PFSK-1 (cell line): ENCODE data around the gene IQCM.

Source experiments
- FOXP2 ChIP-seq: optimal IDR thresholded peaks from 2 replicates; pipeline ENCODE3; 2011; ENCODE audit warnings: borderline replicate concordance, control low read depth, inconsistent platforms; ENCODE audit not compliant: insufficient read depth; ENCODE audit errors: extremely low read length, extremely low read depth
- POLR2AphosphoS5 ChIP-seq: IDR thresholded peaks from 2 replicates; pipeline ENCODE4 v1.6.1; 2012; ENCODE audit warnings: low read depth, mild to moderate bottlenecking, control low read depth, low read length, moderate library complexity
- REST ChIP-seq, 2 experiments: IDR thresholded peaks; 2 replicates each; pipeline versions ENCODE4 v1.6.1 to v1.8.0; 2011 to 2012; ENCODE audit warnings: low read depth in 2 of 2, low read length in 2 of 2, control low read depth in 1 of 2, inconsistent platforms in 1 of 2, mild to moderate bottlenecking in 1 of 2, moderate library complexity in 1 of 2; ENCODE audit not compliant: insufficient read depth in 1 of 2
- SIN3A ChIP-seq: IDR thresholded peaks from 2 replicates; pipeline ENCODE4 v1.6.1; 2012; ENCODE audit warnings: mild to moderate bottlenecking, low read length, moderate library complexity, borderline replicate concordance; ENCODE audit not compliant: insufficient read depth
- TAF1 ChIP-seq: IDR thresholded peaks from 2 replicates; pipeline ENCODE4 v1.6.1; 2012; ENCODE audit warnings: low read length, control low read depth, borderline replicate concordance; ENCODE audit not compliant: insufficient read depth

The IQCM gene

GRCh38 chr4:149604827-149605226, 210.8 kb downstream of the IQCM start:
- TF ChIP-seq TAF1: no peak
- TF ChIP-seq SIN3A: no peak
- no peak for TF ChIP-seq REST (IDR thresholded peaks at IDR 0.05; ENCODE audit: insufficient read depth in 1 of 2, low read depth in 2 of 2, low read length in 2 of 2)
- no peak for TF ChIP-seq POLR2AphosphoS5
- TF ChIP-seq FOXP2: no peak

GRCh38 chr4:149595500-149595899, 220.1 kb downstream of the IQCM start:
- TF ChIP-seq SIN3A: no peak
- no peak for TF ChIP-seq REST (IDR thresholded peaks at IDR 0.05; ENCODE audit: insufficient read depth in 1 of 2, low read depth in 2 of 2, low read length in 2 of 2)
- no peak for TF ChIP-seq FOXP2
- TF ChIP-seq POLR2AphosphoS5: no peak
- no peak for TF ChIP-seq TAF1

GRCh38 chr4:149589826-149590225, 225.8 kb downstream of the IQCM start:
- TF ChIP-seq POLR2AphosphoS5 (no peak), REST (IDR thresholded peaks at IDR 0.05; ENCODE audit: insufficient read depth in 1 of 2, low read depth in 2 of 2, low read length in 2 of 2) (no peak), SIN3A (no peak), FOXP2 (no peak)

- TF ChIP-seq FOXP2: no peak
- no peak for TF ChIP-seq POLR2AphosphoS5
- TF ChIP-seq SIN3A: no peak
- no peak for TF ChIP-seq REST (IDR thresholded peaks at IDR 0.05; ENCODE audit: insufficient read depth in 1 of 2, low read depth in 2 of 2, low read length in 2 of 2)
- no peak for TF ChIP-seq TAF1
These were observed 230.9 kb downstream of the IQCM start for GRCh38 chr4:149584722-149585121.

- TF ChIP-seq POLR2AphosphoS5 (no peak), FOXP2 (no peak), REST (IDR thresholded peaks at IDR 0.05; ENCODE audit: insufficient read depth in 1 of 2, low read depth in 2 of 2, low read length in 2 of 2) (no peak), TAF1 (no peak), SIN3A (no peak)
These were observed 240.7 kb downstream of the IQCM start for GRCh38 chr4:149574971-149575370.
